Psoas muscle (tissue), 8 donors: Measurements from ENCODE around the gene KRTAP10-8. TPM values are rescaled to one million over a fixed set of nuclear protein-coding genes. Genes with fewer than 3 reads are reported as not detected.

Experiments
- ATAC-seq, 4 donors: fragments of 200-7000 bp; cut with Tn5 transposase; one replicate each; pipeline ENCODE4 v1.9.1; 2020; ENCODE audit warnings: moderate library complexity in 3 of 4, mild to moderate bottlenecking in 2 of 4
- DNase-seq, 2 donors: peaks; one replicate each; pipeline ENCODE4 v3.0.0-alpha.2; 2020
- H3K27ac ChIP-seq: fragments of 200-600 bp; one replicate; pipeline ENCODE4 v1.8.0; 2022
- H3K27me3 ChIP-seq, 3 donors: fragments of 200-600 bp in 1 of 3; one replicate each; pipeline versions ENCODE4 v1.6.1 to v1.8.0; 2013 to 2022; ENCODE audit warnings: low read length in 2 of 3, mild to moderate bottlenecking in 2 of 3, moderate library complexity in 1 of 3; ENCODE audit not compliant: insufficient read depth in 3 of 3
- H3K36me3 ChIP-seq, 2 donors: fragments of 200-600 bp in 1 of 2; one replicate each; pipeline versions ENCODE4 v1.6.1 to v1.8.0; 2013 to 2022; ENCODE audit warnings: low read depth in 1 of 2, mild to moderate bottlenecking in 1 of 2, moderate library complexity in 1 of 2; ENCODE audit not compliant: insufficient read depth in 1 of 2
- H3K4me1 ChIP-seq: fragments of 200-600 bp; one replicate; pipeline ENCODE4 v1.8.0; 2022
- H3K4me3 ChIP-seq: fragments of 200-600 bp; one replicate; pipeline ENCODE4 v1.8.0; 2022; ENCODE audit warnings: mild to moderate bottlenecking
- H3K9me3 ChIP-seq: fragments of 200-600 bp; one replicate; pipeline ENCODE4 v1.8.0; 2022
- CTCF ChIP-seq: fragments of 200-600 bp; IDR thresholded peaks from one replicate; pipeline ENCODE4 v1.8.0; 2022; ENCODE audit warnings: antibody characterized with exemption
- WGBS, 3 donors: extraction: QIAGEN DNeasy Blood & Tissue Kit; methylation state at CpG; one replicate each; pipeline versions ENCODE4 v1.1.6 to v1.1.7; 2013; 5-methylcytosine and 5-hydroxymethylcytosine counted together
- intact Hi-C, 2 donors: fragments of 100-400 bp; cut with DNase I; formaldehyde crosslinking; loops; one replicate each; pipeline versions ENCODE4 v1.11.0 to v1.14.2; 2022
- polyA plus RNA-seq, 3 donors: library from polyadenylated mRNA; stranded (reverse); fragments of 200-250 nt; gene quantifications; one replicate each; pipeline ENCODE4 v1.2.3, GENCODE V29; 2013
- total RNA-seq, 4 donors: library from RNA; stranded (reverse); fragmentation: NEBNext Ultra II Directional in 2 of 4; extraction: Animal tissue kit (Norgen Biotek cat#: 25700) in 2 of 4; gene quantifications; one replicate each; pipeline versions ENCODE4 v1.2.1 to v1.2.4, GENCODE V29; 2021 to 2023
- donor health status: healthy with polysubstance abuse.
- donor health status: DM: no; HTN: no; CAD: no; lungs with moderate emphysema.
- donor health status: Bipolar disorder and iron deficiency.
- donor health status: healthy.
- donor health status: DM: yes; HTN: yes; CAD: no.
- donor health status: DM: no; HTN: no; CAD: no.
- donor health status: DM: no; HTN: no; CAD: no.
- donor health status: DM: yes; HTN: yes; CAD: no.

The KRTAP10-8 gene
- total and polyA plus RNA-seq, 7 donors, result not detected

GRCh38 chr21:44583089-44583799 is 28.6 kb upstream of the KRTAP10-8 start:
- ATAC-seq, result no peak
- peaks cover 4% of the 10 kb centered on the region for H3K9me3 ChIP-seq
- TF ChIP-seq CTCF, result no peak
- no peaks in the 10 kb centered on the region for H3K36me3 ChIP-seq
- intact Hi-C loops, result no loop called here
- no peaks in the 10 kb centered on the region for H3K4me1 ChIP-seq
- H3K27me3 ChIP-seq, result peaks cover 7 to 45% (median 13%) of the 10 kb centered on the region in 3 donors
- H3K27ac ChIP-seq, result no peak overlapping the region
- H3K4me3 ChIP-seq, result no peak overlapping the region
- 9 to 17% (median 13%) methylated on average over 11 of the region's 11 CpGs for WGBS, 3 donors
- no peak for DNase-seq

GRCh38 chr21:44583800-44584147 is 28.1 kb upstream of the KRTAP10-8 start:
- H3K27ac ChIP-seq, result no peak overlapping the region
- H3K4me3 ChIP-seq, result no peak overlapping the region
- no peaks in the 10 kb centered on the region for H3K4me1 ChIP-seq
- TF ChIP-seq CTCF, result no peak
- H3K9me3 ChIP-seq, result peaks cover 4% of the 10 kb centered on the region
- peaks cover 7 to 40% (median 13%) of the 10 kb centered on the region in 3 donors for H3K27me3 ChIP-seq
- DNase-seq (no peak), ATAC-seq (no peak)
- no peaks in the 10 kb centered on the region for H3K36me3 ChIP-seq
- intact Hi-C loops, result no loop called here
- 68 to 76% (median 69%) methylated on average over 6 of the region's 6 CpGs for WGBS, 3 donors

GRCh38 chr21:44585892-44586291 is 26.0 kb upstream of the KRTAP10-8 start:
- Histone ChIP-seq H3K27ac (no peak overlapping the region), H3K4me3 (no peak overlapping the region), H3K27me3 (peaks cover 7 to 49% (median 20%) of the 10 kb centered on the region in 3 donors), H3K36me3 (no peaks in the 10 kb centered on the region), H3K9me3 (peaks cover 4% of the 10 kb centered on the region), H3K4me1 (no peaks in the 10 kb centered on the region)
- no peak for TF ChIP-seq CTCF
- WGBS, 3 donors, result 61 to 71% (median 68%) methylated on average over 3 of the region's 3 CpGs
- no peak for DNase-seq
- intact Hi-C loops, result no loop called here
- ATAC-seq, result no peak

- H3K4me1 ChIP-seq, result no peaks in the 10 kb centered on the region
- ATAC-seq (no peak), DNase-seq (no peak)
- intact Hi-C loops, result no loop called here
- WGBS, 3 donors, result 94 to 95% (median 94%) methylated on average over 2 of the region's 2 CpGs
- H3K27ac ChIP-seq, result no peak overlapping the region
- H3K36me3 ChIP-seq, result no peaks in the 10 kb centered on the region
- peaks cover 3 to 43% (median 14%) of the 10 kb centered on the region in 3 donors for H3K27me3 ChIP-seq
- H3K4me3 ChIP-seq, result no peak overlapping the region
- H3K9me3 ChIP-seq, result no peaks in the 10 kb centered on the region
- TF ChIP-seq CTCF, result no peak
Observed at GRCh38 chr21:44589094-44589493, 22.8 kb upstream of the KRTAP10-8 start.
